GM12878 (cell line): ENCODE data around the gene KATNB1. TPM values are rescaled to one million over a fixed set of nuclear protein-coding genes. Genes with fewer than 3 reads are reported as not detected.

ENCODE experiments used
- ATAC-seq: fragments of 200-7000 bp; cut with Tn5 transposase; 3 replicates; pipeline ENCODE4 v1.9.1; 2020; ENCODE audit warnings: mild to moderate bottlenecking, moderate library complexity
- BruUV-seq: library from RNA; stranded (reverse); fragments of 400-500 nt; replicated peaks from 2 replicates; lab custom pipeline; 2021; lab: Mats Ljungman, UMichigan
- CTCF ChIA-PET: fragments of 300-600 bp; sonication (Branson Sonifier 250); formaldehyde crosslinking; extraction: SDS; loops from one replicate; lab custom pipeline; 2021; ENCODE audit warnings: inconsistent platforms; lab: Yijun Ruan, JAX
- POLR2A ChIA-PET: fragments of 350-600 bp; formaldehyde crosslinking; extraction: SDS; loops from one replicate; lab custom pipeline; 2021; ENCODE audit warnings: inconsistent platforms; lab: Charles Lee
- RAD21 ChIA-PET: fragments of 300-600 bp; sonication (Branson Sonifier 250); formaldehyde crosslinking; loops from one replicate; lab custom pipeline; 2023; ENCODE audit warnings: antibody characterized with exemption; ENCODE audit not compliant: unreplicated experiment; lab: Charles Lee
- SMC1A ChIA-PET: fragments of 300-600 bp; sonication (Branson Sonifier 250); formaldehyde crosslinking; loops from one replicate; lab custom pipeline; 2023; ENCODE audit not compliant: unreplicated experiment, uncharacterized antibody; lab: Charles Lee
- DNase-seq: peaks from one replicate; pipeline ENCODE4 v3.0.0-alpha.2; 2011; ENCODE audit warnings: low read depth, low spot score
- FAIRE-seq: peaks from 3 replicates; lab custom pipeline; 2011; peaks lifted over from hg19 to GRCh38; lab: Jason Lieb, UNC
- H2AFZ ChIP-seq: 2 replicates; pipeline ENCODE4 v1.6.0; 2011; ENCODE audit warnings: low read depth, low read length, control low read depth; ENCODE audit not compliant: control insufficient read depth
- H3K27ac ChIP-seq: 2 replicates; pipeline ENCODE4 v1.5.1; 2011; ENCODE audit warnings: control low read depth; ENCODE audit not compliant: control insufficient read depth, insufficient read depth
- H3K27me3 ChIP-seq, 2 experiments: replicated peaks in 1 of 2; 2 replicates each; pipeline versions ENCODE4 v1.6.0 to v1.6.1; 2011; ENCODE audit warnings: low read length in 1 of 2; ENCODE audit not compliant: control insufficient read depth in 2 of 2, insufficient read depth in 2 of 2
- H3K36me3 ChIP-seq, 2 experiments: 2 replicates each; pipeline ENCODE4 v1.5.1; 2011; ENCODE audit warnings: low read length in 1 of 2; ENCODE audit not compliant: control insufficient read depth in 2 of 2, insufficient read depth in 2 of 2
- H3K4me1 ChIP-seq: 2 replicates; pipeline ENCODE4 v1.6.1; 2011; ENCODE audit warnings: mild to moderate bottlenecking, low read length, moderate library complexity, mixed read lengths; ENCODE audit not compliant: control insufficient read depth, insufficient read depth
- H3K4me2 ChIP-seq: 2 replicates; pipeline ENCODE4 v1.6.0; 2011; ENCODE audit warnings: control low read depth; ENCODE audit not compliant: control insufficient read depth, insufficient read depth
- H3K4me3 ChIP-seq: fragments of 200-600 bp; sonication (generic); 2 replicates; pipeline ENCODE4 v1.5.1; 2016
- H3K79me2 ChIP-seq: 2 replicates; pipeline ENCODE4 v1.6.0; 2011; ENCODE audit warnings: low read length; ENCODE audit not compliant: control insufficient read depth, insufficient read depth
- H3K9ac ChIP-seq: 2 replicates; pipeline ENCODE4 v1.8.0; 2011; ENCODE audit warnings: low read length, control low read depth, mixed read lengths; ENCODE audit not compliant: control insufficient read depth, insufficient read depth
- H3K9me3 ChIP-seq: replicated peaks from 3 replicates; pipeline ENCODE4 v1.5.1; 2011; ENCODE audit warnings: mild to moderate bottlenecking, low read length; ENCODE audit not compliant: control insufficient read depth, insufficient read depth
- H4K20me1 ChIP-seq: 2 replicates; pipeline ENCODE4 v1.6.0; 2011; ENCODE audit not compliant: control insufficient read depth, insufficient read depth
- EED ChIP-seq: sonication (generic); IDR thresholded peaks from 2 replicates; pipeline ENCODE4 v1.6.1; 2016; ENCODE audit warnings: antibody characterized with exemption, low read depth
- EGR1 ChIP-seq, 2 experiments: IDR thresholded peaks; 1 replicate in 1 of 2; 2 replicates in 1 of 2; pipeline ENCODE4 v1.6.1; 2011 to 2012; ENCODE audit warnings: low read depth in 2 of 2, low read length in 2 of 2, borderline replicate concordance in 1 of 2, mild to moderate bottlenecking in 1 of 2, moderate library complexity in 1 of 2
- IRF4 ChIP-seq: IDR thresholded peaks from 2 replicates; pipeline ENCODE4 v1.6.1; 2011; ENCODE audit warnings: low read depth, low read length
- IRF5 ChIP-seq: fragments of 450-650 bp; IDR thresholded peaks from 2 replicates; pipeline ENCODE4 v1.6.1; 2017; ENCODE audit warnings: borderline replicate concordance
- MAX ChIP-seq: IDR thresholded peaks from 2 replicates; pipeline ENCODE4 v1.6.1; 2012; ENCODE audit warnings: low read depth, low read length, improper control_type of control experiment
- MEF2B ChIP-seq: fragments of 450-650 bp; IDR thresholded peaks from 2 replicates; pipeline ENCODE4 v1.6.1; 2018; ENCODE audit warnings: mild to moderate bottlenecking, moderate library complexity; ENCODE audit not compliant: partially characterized antibody, poor library complexity, severe bottlenecking
- MXI1 ChIP-seq: fragments of 150-350 bp; IDR thresholded peaks from 2 replicates; pipeline ENCODE4 v1.6.1; 2011; ENCODE audit warnings: low read depth, mild to moderate bottlenecking, inconsistent platforms, low read length, improper control_type of control experiment
- PAX8 ChIP-seq: fragments of 450-650 bp; IDR thresholded peaks from 2 replicates; pipeline ENCODE4 v1.6.1; 2017; ENCODE audit warnings: mild to moderate bottlenecking, moderate library complexity
- PBX3 ChIP-seq: IDR thresholded peaks from 2 replicates; pipeline ENCODE4 v1.6.1; 2011; ENCODE audit warnings: mild to moderate bottlenecking, low read depth, low read length, moderate library complexity; ENCODE audit not compliant: insufficient replicate concordance
- SMAD1 ChIP-seq: fragments of 450-650 bp; IDR thresholded peaks from 2 replicates; pipeline ENCODE4 v1.6.1; 2018; ENCODE audit warnings: mild to moderate bottlenecking, low read depth; ENCODE audit not compliant: partially characterized antibody
- SUZ12 ChIP-seq: fragments of 200-600 bp; sonication (generic); IDR thresholded peaks from one replicate; pipeline ENCODE4 v1.6.1; 2018; ENCODE audit warnings: antibody characterized with exemption, mild to moderate bottlenecking; ENCODE audit not compliant: unreplicated experiment
- ZNF24 ChIP-seq: fragments of 450-650 bp; IDR thresholded peaks from 2 replicates; pipeline ENCODE4 v1.6.1; 2017; ENCODE audit warnings: antibody characterized with exemption, mild to moderate bottlenecking
- WGBS: methylation state at CpG from one replicate; pipeline ENCODE4 v1.1.6; 2016; ENCODE audit warnings: low lambda C conversion rate; ENCODE audit not compliant: insufficient replicate concordance, insufficient coverage; ENCODE audit errors: missing lambda C conversion rate; 5-methylcytosine and 5-hydroxymethylcytosine counted together
- in situ Hi-C: fragments of 300-500 bp; cut with MboI; formaldehyde crosslinking; loops from 9 replicates; pipeline ENCODE4 v1.14.3; 2018; ENCODE audit warnings: mixed read lengths
- intact Hi-C: fragments of 100-400 bp; cut with micrococcal nuclease; formaldehyde crosslinking; loops from one replicate; pipeline ENCODE4 v1.14.2; 2022; ENCODE audit not compliant: unreplicated experiment
- polyA plus RNA-seq, 11 experiments: library from polyadenylated mRNA; depleted of rRNA in 4 of 11; unstranded in 6 of 11; stranded (reverse) in 5 of 11; fragments of >200 nt; fragmentation: Nextera tagmentation in 4 of 11; fragmentation: Illumina TruSeq in 1 of 11; extraction: Ambion mirVana in 4 of 11; extraction: Trizol in 1 of 11; gene quantifications; 1 replicate in 1 of 11; 2 replicates in 10 of 11; pipeline versions ENCODE4 v1.2.1 to v1.2.3, GENCODE V29; 2011 to 2016; ENCODE audit warnings: inconsistent platforms in 2 of 11, missing spikeins in 2 of 11, low read depth in 1 of 11
- total RNA-seq, 4 experiments: library from RNA; depleted of rRNA in 3 of 4; stranded (reverse); fragments of >200 nt in 3 of 4; fragmentation: Illumina TruSeq in 1 of 4; extraction: Trizol in 1 of 4; gene quantifications; 2 replicates each; pipeline versions ENCODE4 v1.2.1 to v1.2.3, GENCODE V29; 2013 to 2021

Gene KATNB1
- total and polyA plus RNA-seq, 10 of the 15 experiments (the other 5 are each of a cell fraction or from before 2014, with no cell fraction given) = 0.71 to 46.5 (median 19.5) TPM

- TF ChIP-seq SUZ12 = no peak
Observed at GRCh38 chr16:57741660-57742191, 6.2 kb downstream of the KATNB1 start (continued).

- Histone ChIP-seq H3K4me1 (no peaks in the 10 kb centered on the region), H3K79me2 (no peaks in the 10 kb centered on the region), H3K27me3 (no peaks in the 10 kb centered on the region), H3K9ac (no peak overlapping the region), H3K9me3 (no peaks in the 10 kb centered on the region), H3K36me3 (0 out of 4 replicates have a peak, but pooled peaks cover 0 to 2% of the 10 kb centered on the region in 2 experiments), H3K4me2 (no peak overlapping the region), H3K4me3 (no peak overlapping the region), H4K20me1 (no peaks in the 10 kb centered on the region), H3K27ac (no peak overlapping the region), H2AFZ (no peak overlapping the region)
- FAIRE-seq = no peak
- intact Hi-C loops (no loop called here), in situ Hi-C loops (no loop called here)
- TF ChIP-seq MAX (no peak), EED (no peak), EGR1 (IDR thresholded peaks at IDR 0.05; ENCODE audit: borderline replicate concordance in 1 of 2, low read depth in 2 of 2, low read length in 2 of 2) (no peak), MXI1 (no peak), ZNF24 (no peak), PBX3 (no peak), SMAD1 (no peak), IRF4 (no peak), PAX8 (no peak), IRF5 (no peak), MEF2B (no peak)
- 87% methylated on average over 4 of the region's 4 CpGs for WGBS
- no peak for DNase-seq
- POLR2A ChIA-PET = no interaction called here
- CTCF ChIA-PET = interaction anchor here (0.7 to 1.4 kb wide), 3 partner anchors 13 to 409 kb away, joined by 3 to 4 read pairs (median 3); no protein-coding TSS in a partner anchor
- BruUV-seq = no TSS peak
- RAD21 ChIA-PET = no interaction called here
- SMC1A ChIA-PET = no interaction called here
- no peak for ATAC-seq
Observed at GRCh38 chr16:57742543-57742942, 7.0 kb downstream of the KATNB1 start.
